HG03571 (cell line): Measurements from ENCODE around the gene PDE6B.
"Not testable (repeated sequence)": the region's sequence is repeated elsewhere in the genome, so short reads cannot be mapped to it uniquely, and the experiment has no call there.

Source experiments
- ATAC-seq: cut with Tn5 transposase; IDR thresholded peaks from one replicate; pipeline ENCODE4 v1.9.1; 2021; ENCODE audit not compliant: unreplicated experiment

Gene PDE6B

DNA sequence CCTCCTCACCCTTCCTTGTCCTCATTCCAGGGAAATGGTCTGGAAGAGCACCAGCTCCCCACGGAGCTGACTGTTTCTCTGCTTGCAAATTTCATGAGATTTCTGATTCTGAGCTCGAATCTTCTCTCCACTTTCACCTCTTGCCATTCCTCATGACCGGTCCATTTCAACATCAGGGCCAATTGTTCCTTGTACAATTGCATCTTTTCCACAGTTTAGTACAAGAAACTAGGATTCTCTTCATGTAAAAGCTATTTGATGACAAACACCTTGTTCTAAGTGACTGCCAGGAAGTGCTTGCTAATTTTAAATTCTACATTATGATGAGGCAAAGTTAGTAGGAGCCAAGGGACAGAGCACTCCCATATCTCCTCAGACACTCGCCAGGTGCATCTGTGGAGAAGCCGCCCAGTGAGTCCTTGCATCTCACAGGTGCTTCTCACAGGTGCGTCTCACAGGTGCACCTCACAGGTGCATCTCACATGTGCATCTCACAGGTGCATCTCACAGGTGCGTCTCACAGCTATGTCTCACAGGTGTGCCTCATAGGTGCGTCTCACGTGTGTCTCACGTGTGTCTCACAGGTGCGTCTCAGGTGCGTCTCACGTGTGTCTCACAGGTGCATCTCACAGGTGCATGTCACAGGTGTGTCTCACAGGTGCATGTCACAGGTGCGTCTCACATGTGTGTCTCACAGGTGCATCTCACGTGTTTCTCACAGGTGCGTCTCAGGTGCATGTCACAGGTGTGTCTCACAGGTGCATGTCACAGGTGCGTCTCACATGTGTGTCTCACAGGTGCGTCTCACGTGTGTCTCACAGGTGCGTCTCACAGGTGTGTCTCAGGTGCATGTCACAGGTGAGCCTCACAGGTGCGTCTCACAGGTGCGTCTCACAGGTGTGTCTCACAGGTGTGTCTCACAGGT is 3.0 kb upstream of the PDE6B start:
- ATAC-seq = no peak

DNA sequence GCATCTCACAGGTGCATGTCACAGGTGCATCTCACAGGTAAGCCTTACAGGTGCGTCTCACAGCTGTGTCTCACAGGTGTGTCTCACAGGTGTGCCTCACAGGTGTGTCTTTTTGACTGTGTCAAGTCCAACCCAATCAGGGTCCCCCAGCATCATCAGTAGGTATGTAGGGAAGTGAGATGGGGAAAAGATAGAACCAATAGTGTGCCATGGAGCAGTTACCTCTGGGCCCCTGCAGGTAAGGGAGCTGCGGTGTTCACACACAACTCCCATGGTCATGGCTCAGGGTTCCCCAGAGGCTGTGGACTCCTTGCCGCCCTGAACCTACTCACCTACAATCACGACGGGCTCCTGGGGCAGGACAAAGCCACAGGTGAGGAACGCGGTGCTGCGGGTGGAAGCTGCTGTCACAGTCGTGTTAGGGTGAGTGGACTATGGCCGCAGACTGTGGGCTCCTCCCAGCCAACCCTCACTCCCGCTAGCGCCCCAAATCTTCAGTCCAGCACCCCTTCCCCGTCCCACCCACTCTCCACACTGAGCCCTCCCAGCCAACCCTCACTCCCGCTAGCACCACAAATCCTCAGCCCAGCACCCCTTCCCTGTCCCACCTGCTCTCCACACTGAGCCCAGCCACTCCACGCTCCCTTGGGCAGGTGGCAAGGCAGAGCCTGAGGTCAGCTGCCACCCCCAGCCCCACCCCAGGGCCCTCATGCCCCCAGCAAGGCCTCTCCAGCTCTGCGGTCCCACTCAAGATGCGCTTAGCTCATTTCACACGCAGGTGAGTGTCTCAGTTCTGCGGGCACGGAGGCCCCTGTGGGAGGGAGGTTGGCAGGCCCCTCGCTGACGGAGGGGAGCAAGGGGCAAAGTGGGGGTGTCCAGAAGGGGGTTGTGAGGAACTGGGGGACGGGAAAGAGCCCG is 2.1 kb upstream of the PDE6B start:
- no peak for ATAC-seq

DNA sequence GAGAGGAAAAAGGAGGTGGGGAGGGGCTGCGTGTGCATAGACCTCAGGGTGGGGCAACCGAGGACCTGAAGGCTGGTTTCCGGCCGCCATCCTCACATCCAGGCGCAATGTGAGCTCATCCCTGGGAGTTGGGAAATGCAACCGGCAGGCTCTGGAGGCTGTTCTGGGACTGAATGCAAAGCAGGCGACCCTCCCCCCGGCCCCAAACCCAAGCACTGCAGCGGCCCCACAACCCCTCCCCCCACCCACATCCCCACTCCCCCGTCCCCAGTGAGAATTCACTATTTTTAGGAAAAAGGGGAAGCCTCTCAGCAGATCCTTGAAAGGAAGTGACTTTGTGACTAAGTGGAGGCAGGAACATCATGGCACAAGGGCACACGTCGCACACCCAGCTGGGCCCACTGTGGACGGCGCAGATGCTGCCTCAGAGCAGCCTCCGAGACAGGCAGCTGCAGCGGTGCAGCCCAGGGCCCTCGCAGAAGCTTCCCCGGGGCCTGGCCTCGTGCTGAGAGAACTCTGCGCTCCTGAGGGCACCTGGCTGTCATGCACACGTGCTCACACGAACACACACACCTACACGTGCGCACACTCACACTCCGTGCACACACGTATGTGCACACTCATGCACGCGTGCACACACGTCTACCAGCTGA is 1.3 kb upstream of the PDE6B start:
- no peak for ATAC-seq

DNA sequence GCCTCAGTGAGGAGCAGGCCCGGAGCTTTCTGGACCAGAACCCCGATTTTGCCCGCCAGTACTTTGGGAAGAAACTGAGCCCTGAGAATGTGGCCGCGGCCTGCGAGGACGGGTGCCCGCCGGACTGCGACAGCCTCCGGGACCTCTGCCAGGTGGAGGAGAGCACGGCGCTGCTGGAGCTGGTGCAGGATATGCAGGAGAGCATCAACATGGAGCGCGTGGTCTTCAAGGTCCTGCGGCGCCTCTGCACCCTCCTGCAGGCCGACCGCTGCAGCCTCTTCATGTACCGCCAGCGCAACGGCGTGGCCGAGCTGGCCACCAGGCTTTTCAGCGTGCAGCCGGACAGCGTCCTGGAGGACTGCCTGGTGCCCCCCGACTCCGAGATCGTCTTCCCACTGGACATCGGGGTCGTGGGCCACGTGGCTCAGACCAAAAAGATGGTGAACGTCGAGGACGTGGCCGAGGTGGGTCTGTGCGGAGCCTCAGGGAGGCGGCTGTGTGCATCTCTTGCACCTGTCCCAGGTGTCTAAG is 323 bp downstream of the PDE6B start:
- no peak for ATAC-seq

DNA sequence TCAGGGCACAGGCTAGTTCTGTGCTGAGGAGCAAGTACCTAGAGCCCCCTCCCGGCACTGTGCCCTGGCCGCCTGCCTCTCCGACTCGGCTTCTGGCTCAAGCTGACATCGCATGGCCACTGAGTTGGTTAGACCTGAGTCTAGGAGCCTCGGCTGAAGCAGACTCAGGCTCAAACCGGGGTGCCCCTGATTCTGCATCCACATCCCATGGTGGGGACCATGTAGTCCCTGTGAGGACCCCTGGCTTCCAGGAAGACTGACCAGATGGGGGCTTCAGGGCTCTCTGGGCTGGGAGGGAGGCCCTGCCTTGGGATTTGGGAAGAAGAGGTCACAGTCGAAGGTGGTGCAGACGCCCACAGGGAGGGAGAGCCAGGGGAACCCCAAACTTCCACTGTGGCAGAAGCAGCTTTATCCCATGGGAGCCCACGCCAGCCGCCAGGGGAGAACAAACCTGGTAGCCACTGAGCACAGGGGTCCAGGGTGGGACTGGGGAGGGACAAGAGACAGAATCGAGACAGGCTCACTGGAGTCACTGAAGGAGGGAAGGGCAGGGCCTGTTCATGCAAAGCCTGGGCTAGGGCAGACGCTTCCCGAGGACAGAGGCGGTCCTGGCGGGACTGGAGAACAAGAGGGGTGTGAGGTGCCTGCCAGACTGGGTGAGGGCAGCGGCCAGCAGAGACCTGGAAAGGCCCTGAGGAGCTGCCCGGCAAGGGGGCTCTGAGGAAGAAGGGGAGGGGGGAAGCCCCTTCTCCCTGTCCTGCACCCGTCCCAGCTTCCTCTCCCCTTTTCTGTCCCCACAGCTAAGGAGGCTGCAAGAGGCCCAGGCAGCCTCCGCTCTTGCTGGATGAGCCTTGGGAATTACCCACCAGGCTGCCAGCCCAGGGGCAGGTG is 1.1 kb downstream of the PDE6B start:
- no peak for ATAC-seq

DNA sequence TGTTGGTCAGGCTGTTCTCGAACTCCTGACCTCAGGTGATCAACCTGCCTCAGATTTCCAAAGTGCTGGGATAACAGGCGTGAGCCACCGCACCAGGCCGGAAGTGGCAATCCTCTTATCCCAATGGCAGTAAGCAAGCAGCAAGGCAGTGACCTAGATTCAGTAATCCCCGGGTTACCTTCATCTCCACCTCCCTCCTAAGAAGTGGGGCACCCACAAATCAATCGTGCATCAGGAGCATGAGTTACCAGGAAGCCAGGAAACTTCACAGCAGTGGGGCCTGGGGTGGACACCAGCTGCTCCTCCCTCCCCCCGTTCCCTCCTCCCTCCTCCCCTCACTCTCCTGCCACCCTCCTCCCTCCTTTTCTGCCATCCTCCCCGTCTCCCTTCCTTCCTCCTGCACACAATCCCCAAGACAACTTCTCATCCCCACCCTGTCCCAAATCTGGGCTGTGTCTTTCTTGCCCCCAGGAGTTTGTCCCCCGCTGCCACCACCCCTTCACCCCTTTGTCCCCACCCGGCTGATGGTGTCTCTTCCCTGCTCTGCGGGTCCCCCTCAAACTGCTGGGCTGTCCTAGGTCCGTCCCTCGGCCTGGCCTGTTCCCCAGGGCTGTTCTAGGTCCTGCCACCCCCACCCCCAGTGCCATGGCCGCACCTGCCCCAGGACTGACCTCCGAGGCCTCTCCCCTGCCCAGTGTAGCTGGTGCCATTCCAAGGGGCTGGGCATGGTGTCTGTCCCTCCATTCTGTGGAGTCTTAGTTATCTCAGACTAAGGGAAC is 2.2 kb downstream of the PDE6B start:
- ATAC-seq = no peak

DNA sequence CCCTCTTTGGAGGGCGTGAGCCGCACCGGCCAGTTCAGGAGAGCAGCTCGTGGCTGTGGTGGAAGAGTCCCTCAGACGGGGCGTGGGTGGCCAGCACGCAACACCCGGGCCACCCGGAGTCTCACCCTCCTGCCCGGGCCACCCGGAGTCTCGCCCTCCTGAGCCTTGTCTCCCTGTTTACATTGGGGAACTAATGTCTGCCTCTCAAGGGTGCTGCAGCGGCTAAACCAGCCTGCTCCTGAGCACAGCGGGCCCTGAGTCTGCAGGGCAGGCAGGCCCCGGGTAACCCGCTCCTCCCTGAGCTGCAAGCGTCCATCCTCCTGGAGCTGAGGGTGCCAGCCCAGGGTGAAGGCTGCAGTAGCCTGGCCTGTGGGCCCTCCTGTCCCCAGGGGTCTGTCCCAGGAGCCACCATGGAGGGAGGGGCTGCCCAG is 3.0 kb downstream of the PDE6B start:
- ATAC-seq = no peak

DNA sequence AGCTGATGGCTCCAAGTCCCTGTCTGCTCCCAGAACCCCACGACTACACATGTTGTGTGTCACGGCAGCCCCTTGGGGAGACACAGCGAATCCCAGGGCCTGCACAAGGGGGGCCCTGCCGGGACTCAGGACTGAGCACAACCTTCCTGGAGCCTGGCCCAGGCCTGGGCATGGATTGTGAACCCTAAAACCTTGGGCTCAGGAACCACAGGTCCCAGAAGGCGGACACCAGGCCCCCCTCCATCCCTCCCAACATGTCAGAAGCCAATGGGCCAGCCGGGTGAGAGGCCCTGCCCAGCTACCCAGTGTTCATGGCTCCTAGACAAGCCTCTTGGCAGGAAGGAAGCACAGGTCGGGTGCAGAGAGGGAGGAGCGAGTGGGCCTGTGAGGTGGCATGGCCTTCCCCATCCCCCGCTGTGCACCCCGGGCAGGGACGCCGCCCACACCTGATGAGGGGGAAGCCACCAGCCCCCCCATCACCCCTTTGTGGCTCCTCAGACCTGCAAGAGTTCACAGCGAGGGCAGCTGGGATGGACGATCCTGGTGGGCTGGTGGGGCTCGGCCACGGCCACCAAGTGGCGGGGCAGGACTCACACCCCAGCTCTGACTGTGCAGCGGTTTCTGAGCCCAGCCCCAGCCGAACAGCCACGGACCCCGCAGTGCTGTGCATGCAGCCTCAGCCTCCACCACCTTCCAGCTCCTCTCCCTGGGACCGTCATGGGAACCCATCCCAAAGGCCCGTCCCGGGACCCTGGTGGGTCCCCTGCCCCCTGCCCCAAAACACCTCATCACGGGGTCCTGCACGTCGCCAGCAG is 3.7 kb downstream of the PDE6B start:
- ATAC-seq = no peak

DNA sequence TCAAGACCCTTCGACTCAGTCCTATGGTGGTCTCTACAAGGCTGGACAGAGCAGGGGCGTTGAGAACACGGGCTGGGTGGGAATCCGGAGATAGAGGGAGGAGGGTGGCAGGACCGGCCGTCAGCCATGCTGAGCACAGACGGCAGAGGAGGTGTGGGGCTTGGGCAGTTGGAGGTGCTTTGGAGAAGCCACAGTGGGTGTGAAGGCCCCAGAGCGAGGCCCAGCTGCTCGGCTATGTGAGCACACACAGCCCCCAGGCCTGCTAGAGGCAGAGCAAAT is 4.2 kb downstream of the PDE6B start:
- ATAC-seq = no peak

DNA sequence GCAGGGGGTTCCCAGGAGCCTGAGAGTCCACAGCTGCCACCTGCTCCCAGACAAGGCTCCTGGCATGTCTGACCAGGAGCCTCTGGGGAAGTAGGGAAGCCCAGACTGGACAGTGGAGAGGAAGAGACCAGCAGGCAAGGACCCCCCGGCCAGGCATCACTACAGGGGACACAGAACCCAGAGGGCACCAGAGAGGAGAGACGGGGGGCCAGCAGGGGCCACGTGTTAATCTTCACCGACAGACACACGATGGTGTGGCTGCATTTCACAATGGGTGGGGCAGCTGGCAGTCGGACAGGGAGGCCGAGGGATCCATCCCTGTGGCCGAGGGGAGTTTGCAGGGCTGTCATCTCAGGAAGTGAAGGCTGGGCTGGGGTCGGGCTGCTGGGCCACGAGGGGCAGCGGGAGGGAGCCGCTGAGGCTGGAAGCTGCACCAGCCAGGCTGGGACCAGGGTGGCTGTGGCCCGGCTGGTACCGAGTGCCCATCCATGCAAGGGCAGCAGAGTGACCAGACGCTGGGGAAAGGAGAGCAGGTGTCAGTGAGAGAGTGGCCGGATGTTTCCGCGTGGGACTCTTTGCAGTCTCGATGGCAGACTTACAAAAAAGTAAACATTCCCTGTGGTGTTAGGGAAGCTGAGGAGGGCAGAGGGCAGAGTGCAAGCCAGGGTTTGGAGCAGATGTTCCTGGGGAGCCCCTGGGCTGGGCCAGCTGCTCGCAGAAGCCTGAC is 4.7 kb downstream of the PDE6B start:
- ATAC-seq = no peak

DNA sequence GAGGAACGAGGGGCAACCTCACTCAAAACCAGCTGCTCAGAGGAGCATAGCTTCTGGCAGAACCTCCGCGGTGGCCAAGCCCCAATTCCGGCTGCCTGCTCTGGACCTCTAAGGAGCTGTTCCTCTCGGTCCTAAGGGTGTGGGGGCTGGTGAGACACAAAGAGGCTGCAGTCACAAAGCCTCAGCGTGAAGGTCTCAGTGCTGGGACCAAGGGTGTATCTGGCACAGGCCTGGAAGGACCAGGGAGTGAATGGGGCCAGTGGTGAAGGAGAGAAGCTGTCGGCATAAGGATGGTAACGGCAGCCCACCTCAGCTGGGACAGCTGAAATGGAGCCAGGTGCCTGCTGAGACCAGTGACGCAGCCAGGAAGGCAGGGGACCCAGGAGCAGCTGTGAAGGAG is 5.3 kb downstream of the PDE6B start:
- no peak for ATAC-seq

DNA sequence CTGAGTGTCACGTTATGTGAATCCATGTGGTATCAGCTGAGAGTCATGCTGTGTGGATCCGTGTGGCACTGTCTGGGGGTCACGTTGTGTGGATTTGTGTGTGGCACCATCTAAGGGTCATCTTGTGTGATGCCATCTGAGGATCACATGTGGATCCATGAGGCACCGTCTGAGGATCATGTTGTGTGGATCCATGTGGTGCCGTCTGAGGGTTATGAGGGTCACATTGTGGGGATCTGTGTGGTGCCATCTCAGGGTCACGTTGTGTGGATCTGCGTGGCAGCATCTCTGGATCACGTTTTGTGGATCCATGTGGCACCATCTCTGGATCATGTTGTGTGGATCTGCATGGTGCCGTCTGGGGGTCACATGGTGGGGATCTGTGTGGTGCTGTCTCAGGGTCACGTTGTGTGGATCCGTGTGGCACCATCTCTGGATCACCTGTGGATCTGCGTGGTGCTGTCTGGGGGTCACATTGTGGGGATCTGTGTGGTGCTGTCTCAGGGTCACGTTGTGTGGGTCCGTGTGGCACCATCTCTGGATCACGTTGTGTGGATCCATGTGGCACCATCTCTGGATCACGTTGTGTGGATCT is 6.9 kb downstream of the PDE6B start:
- ATAC-seq = no peak

DNA sequence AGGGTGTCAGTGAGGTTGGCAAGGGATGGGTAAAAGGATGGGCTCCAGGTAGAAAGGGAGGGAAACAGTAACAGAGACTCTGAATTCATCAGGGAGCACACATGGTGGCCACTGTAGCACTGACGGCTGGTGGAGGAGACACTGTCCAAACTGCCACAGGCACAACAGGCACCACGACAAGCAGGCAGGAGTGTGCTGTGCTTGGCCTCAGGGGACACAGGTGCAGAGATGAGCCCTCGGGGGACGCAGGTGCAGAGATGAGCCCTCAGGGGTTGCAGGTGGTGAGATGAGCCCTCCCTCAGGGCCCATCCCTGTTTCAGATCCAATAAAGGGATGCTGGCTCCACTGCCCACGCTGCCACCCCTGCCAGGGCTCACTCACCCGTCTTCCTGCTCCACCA is 7.6 kb downstream of the PDE6B start:
- no peak for ATAC-seq

DNA sequence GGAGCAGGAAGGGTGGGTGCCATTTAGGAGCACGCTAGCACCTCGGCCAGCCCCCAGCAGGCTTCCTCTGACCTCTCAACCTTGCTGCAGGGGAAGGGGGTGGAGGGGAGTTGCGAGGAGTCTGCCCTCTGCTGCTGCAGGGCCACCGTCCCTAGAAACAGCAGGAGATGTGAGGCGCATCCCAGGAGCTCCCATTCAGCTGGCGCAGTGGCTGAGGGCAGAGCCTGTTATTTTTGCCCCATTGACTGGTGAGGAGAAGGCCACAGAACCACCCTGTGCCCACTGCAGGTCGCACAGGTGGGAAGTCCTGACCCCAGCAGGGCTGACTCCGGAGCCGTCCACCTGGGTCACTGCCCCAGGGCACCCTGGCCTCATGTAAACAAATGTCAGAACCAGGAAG is 8.0 kb downstream of the PDE6B start:
- ATAC-seq = no peak

DNA sequence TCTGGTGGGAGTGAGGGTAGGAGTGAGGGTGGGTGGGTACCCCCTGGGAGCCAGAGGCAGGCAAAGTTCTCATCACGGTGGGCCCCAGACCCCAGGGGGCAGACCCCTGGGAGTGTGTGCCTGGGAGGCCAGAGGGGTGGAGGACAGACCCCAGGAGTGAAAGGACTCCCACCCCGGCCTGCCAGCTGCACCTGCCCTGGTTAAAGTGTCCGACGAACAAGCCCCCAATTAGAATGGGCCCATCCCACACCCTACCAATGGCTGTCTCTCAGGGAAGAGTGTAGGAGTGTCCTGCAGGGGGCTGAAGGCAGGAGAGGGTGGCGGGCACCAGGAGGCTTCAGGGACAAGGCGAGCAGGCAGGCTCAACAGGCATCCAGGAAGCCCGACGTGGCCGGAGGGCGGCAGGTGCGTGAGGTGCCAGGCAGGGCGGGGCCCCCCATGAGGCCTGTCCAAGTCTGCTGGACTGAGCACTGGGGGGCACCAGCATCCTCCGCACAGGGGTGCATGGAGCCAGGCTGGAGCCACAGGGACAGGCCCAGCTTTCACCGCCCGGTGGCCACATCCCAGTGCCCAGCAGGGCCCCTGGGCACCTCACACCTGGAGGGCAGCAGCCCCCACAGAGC is 8.7 kb downstream of the PDE6B start:
- no peak for ATAC-seq

DNA sequence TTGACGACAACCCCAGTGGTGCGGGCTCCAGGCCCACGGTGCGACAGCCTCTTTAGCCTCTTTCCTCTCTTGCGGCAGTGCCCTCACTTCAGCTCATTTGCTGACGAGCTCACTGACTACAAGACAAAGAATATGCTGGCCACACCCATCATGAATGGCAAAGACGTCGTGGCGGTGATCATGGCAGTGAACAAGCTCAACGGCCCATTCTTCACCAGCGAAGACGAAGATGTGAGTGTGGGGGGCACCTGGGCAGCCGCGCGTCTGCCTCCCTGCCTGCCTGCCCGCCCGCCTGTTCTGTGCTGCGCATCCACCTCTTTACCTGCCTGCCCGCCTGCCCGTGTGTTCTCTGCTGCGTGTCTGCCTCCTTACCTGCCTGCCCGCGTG is 9.2 kb downstream of the PDE6B start:
- ATAC-seq = no peak

DNA sequence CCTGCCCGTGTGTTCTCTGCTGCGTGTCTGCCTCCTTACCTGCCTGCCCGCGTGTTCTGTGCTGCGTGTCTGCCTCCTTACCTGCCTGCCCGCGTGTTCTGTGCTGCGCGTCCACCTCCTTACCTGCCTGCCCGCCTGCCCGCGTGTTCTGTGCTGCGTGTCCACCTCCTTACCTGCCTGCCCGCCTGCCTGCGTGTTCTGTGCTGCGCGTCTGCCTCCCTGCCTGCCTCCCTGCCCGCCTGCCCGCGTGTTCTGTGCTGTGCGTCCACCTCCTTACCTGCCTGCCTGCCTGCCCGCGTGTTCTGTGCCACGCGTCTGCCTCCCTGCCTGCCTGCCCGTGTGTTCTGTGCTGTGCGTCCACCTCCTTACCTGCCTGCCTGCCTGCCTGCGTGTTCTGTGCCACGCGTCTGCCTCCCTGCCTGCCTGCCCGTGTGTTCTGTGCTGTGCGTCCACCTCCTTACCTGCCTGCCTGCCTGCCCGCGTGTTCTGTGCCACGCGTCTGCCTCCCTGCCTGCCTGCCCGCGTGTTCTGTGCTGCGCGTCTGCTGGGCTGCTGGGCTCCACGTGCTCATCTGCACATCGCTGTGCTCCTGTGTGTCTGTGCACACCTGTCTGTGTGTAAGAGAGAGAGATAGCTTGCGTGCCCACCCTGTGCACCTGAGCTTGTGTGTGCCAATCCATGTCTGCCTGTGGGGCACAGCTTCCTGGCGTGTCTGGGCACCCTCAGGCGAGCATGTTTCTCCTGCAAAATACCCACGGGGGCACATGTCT is 9.9 kb downstream of the PDE6B start:
- not testable (repeated sequence) for ATAC-seq
